Bone marrow (tissue), 2 donors: ENCODE results near the gene CMSS1.
A peak's percentile ranks its signal among the peaks of the same experiment; 100 is the strongest.

Experiments used
- DNase-seq, 2 donors: peaks; one replicate each; lab custom pipeline; 2025; lab: John Stamatoyannopoulos, UW

The CMSS1 gene

GRCh38 chr3:100107221-100107814 lies 289.7 kb downstream of the CMSS1 start:
- no peak for DNase-seq

- no peak for DNase-seq
Measured at GRCh38 chr3:100108464-100109079, 290.9 kb downstream of the CMSS1 start.

- no peak for DNase-seq
Measured at GRCh38 chr3:100110162-100110561, 292.5 kb downstream of the CMSS1 start.

- DNase-seq = no peak
Measured at GRCh38 chr3:100111728-100112127, 294.1 kb downstream of the CMSS1 start.

- peak in 1 of 2 donors; percentile 29 for DNase-seq
Measured at GRCh38 chr3:100113723-100114412, 296.2 kb downstream of the CMSS1 start.

- DNase-seq = no peak
Measured at GRCh38 chr3:100114413-100115030, 296.9 kb downstream of the CMSS1 start, which contains the start of gene FILIP1L. TSS of gene FILIP1L (minus strand) at chr3:100114501.

GRCh38 chr3:100117093-100117492 lies 299.4 kb downstream of the CMSS1 start:
- no peak for DNase-seq

GRCh38 chr3:100120012-100120411 lies 302.4 kb downstream of the CMSS1 start:
- no peak for DNase-seq

- DNase-seq = no peak
Measured at GRCh38 chr3:100120693-100121092, 303.0 kb downstream of the CMSS1 start.

- no peak for DNase-seq
Measured at GRCh38 chr3:100122321-100122720, 304.7 kb downstream of the CMSS1 start.

- no peak for DNase-seq
Measured at GRCh38 chr3:100123112-100123511, 305.4 kb downstream of the CMSS1 start.

- no peak for DNase-seq
Measured at GRCh38 chr3:100124201-100124761, 306.6 kb downstream of the CMSS1 start.

- DNase-seq = no peak
Measured at GRCh38 chr3:100125161-100125938, 307.7 kb downstream of the CMSS1 start.

GRCh38 chr3:100127792-100128191 lies 310.1 kb downstream of the CMSS1 start:
- no peak for DNase-seq

GRCh38 chr3:100128565-100128964 lies 310.9 kb downstream of the CMSS1 start:
- DNase-seq = no peak

GRCh38 chr3:100129941-100130340 lies 312.3 kb downstream of the CMSS1 start:
- peak in 1 of 2 donors; percentile 43 for DNase-seq

GRCh38 chr3:100131241-100131640 lies 313.6 kb downstream of the CMSS1 start:
- DNase-seq = peak in 1 of 2 donors; percentile 23

- DNase-seq = no peak
Measured at GRCh38 chr3:100136921-100137320, 319.3 kb downstream of the CMSS1 start.

GRCh38 chr3:100140976-100141375 lies 323.3 kb downstream of the CMSS1 start:
- no peak for DNase-seq

- no peak for DNase-seq
Measured at GRCh38 chr3:100141586-100141985, 323.9 kb downstream of the CMSS1 start.

GRCh38 chr3:100144255-100144866 lies 326.7 kb downstream of the CMSS1 start:
- DNase-seq = no peak
